Measurements from ENCODE around the gene COL24A1. TPM values are rescaled to one million over a fixed set of nuclear protein-coding genes. Genes with fewer than 3 reads are reported as not detected.

The COL24A1 gene
- total and polyA plus RNA-seq, 2 of the 13 experiments (the other 11 are each of a cell fraction or from before 2014, with no cell fraction given), result 0.04 to 0.13 TPM

GRCh38 chr1:85748120-85748519 is 408.5 kb downstream of the COL24A1 start:
- no peak overlapping the region for H3K9ac ChIP-seq (ENCODE audit: insufficient read depth, low read depth, low read length)
- no peaks in the 10 kb centered on the region for H3K36me3 ChIP-seq (replicated peaks in 1 of 2; ENCODE audit: control insufficient read depth in 1 of 2, insufficient read depth in 2 of 2, low read length in 2 of 2)
- no peaks in the 10 kb centered on the region for H3K9me3 ChIP-seq (ENCODE audit: low read length)
- no peak overlapping the region for H3K4me3 ChIP-seq (replicated peaks in 1 of 3; ENCODE audit: insufficient read depth in 1 of 3, low read depth in 2 of 3, low read length in 3 of 3)
- FAIRE-seq (no peak), ATAC-seq (no peak), DNase-seq (ENCODE audit: low spot score) (no peak)
- in situ Hi-C loops (cut with HindIII; ENCODE audit: extremely low pct_ligation_motif_present, low pct_unique_long_range_greater_than_20kb) (no loop called here), intact Hi-C loops (cut with micrococcal nuclease; ENCODE audit: unreplicated experiment) (no loop called here)
- H2AFZ ChIP-seq (ENCODE audit: low read length), result no peak overlapping the region
- ChIA-PET CTCF (ENCODE audit: low intra/inter-chr PET ratio, low total read pairs) (no interaction called here), POLR2A (no interaction called here)
- WGBS (ENCODE audit: low lambda C conversion rate), result 11% methylated on average over 1 of the region's 1 CpG
- no peak overlapping the region for H3K27ac ChIP-seq (ENCODE audit: extremely low read length, insufficient read depth, low read length)
- H3K4me1 ChIP-seq (ENCODE audit: insufficient read depth, low read length), result no peaks in the 10 kb centered on the region
- no peak for TF ChIP-seq PRMT3 (CRISPR knock-in tag; IDR thresholded peaks at IDR 0.05; ENCODE audit: borderline replicate concordance, low read depth)
- no peak for TF ChIP-seq KMT2B (CRISPR knock-in tag; IDR thresholded peaks at IDR 0.05)
- no peak for TF ChIP-seq CEBPZ (IDR thresholded peaks at IDR 0.05; ENCODE audit: low read length)
- no peak for TF ChIP-seq ZNF333 (CRISPR knock-in tag; IDR thresholded peaks at IDR 0.05; ENCODE audit: borderline replicate concordance)
- no peak for TF ChIP-seq ZNF251 (CRISPR knock-in tag; IDR thresholded peaks at IDR 0.05)
- TF ChIP-seq ZFP36 (IDR thresholded peaks at IDR 0.05; ENCODE audit: borderline replicate concordance, low read depth, low read length, partially characterized antibody), result no peak
- no peak for TF ChIP-seq MBNL3 (CRISPR knock-in tag; conservative IDR thresholded peaks at IDR 0.05)
- TF ChIP-seq KLF11 (CRISPR knock-in tag; IDR thresholded peaks at IDR 0.05), result no peak
- TF ChIP-seq SALL2 (CRISPR knock-in tag; IDR thresholded peaks at IDR 0.05), result no peak
- TF ChIP-seq ZBTB4 (CRISPR knock-in tag; IDR thresholded peaks at IDR 0.05; ENCODE audit: borderline replicate concordance), result no peak
- no peak for TF ChIP-seq RBFOX2 (IDR thresholded peaks at IDR 0.05; ENCODE audit: low read depth, low read length)
- no peak overlapping the region for H3K4me2 ChIP-seq (ENCODE audit: low read depth, low read length)
- H3K27me3 ChIP-seq (ENCODE audit: control insufficient read depth in 1 of 2, insufficient read depth in 2 of 2, low read length in 2 of 2), result no peaks in the 10 kb centered on the region
- no peaks in the 10 kb centered on the region for H3K79me2 ChIP-seq (ENCODE audit: insufficient read depth, low read length)
- no TSS peak for BruUV-seq (replicated peaks)
- no peaks in the 10 kb centered on the region for H4K20me1 ChIP-seq (ENCODE audit: insufficient read depth, low read length)
